OCI-LY3 (cell line): ENCODE data around the gene KCNS3.

Experiments used
- EZH2phosphoT487 ChIP-seq: fragments of 200-600 bp; shearing (Covaris generic); IDR thresholded peaks from 2 replicates; pipeline ENCODE4 v1.6.1; 2018; ENCODE audit warnings: antibody characterized with exemption, mixed run types, low read depth
- TF ChIP-seq, protein P1 (sequence below): fragments of 200-600, 300-600 bp; sonication (generic); IDR thresholded peaks from 2 replicates; pipeline ENCODE4 v1.5.1; 2014; ENCODE audit warnings: antibody characterized with exemption, low read length, low read depth

DNA sequence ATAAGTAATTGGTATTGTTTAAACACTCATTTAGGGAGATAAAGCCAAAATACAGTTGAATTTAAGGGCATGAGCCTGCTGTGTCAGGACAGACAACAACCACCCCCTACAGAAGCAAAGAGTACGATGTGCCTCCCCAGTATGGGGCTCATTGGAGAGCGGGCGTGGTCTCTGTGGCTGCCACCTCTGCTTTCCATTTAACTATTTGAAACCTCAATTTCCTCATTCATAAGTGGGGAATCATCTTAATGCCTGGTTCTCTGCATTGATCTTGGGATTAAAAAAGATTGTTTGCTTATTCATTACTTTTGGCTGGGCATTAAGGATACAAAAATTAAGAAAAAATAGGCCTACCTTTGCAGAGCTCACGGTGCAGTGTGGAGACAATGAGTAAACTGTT lies 21.4 kb downstream of the KCNS3 start:
- TF ChIP-seq, protein P1, sequence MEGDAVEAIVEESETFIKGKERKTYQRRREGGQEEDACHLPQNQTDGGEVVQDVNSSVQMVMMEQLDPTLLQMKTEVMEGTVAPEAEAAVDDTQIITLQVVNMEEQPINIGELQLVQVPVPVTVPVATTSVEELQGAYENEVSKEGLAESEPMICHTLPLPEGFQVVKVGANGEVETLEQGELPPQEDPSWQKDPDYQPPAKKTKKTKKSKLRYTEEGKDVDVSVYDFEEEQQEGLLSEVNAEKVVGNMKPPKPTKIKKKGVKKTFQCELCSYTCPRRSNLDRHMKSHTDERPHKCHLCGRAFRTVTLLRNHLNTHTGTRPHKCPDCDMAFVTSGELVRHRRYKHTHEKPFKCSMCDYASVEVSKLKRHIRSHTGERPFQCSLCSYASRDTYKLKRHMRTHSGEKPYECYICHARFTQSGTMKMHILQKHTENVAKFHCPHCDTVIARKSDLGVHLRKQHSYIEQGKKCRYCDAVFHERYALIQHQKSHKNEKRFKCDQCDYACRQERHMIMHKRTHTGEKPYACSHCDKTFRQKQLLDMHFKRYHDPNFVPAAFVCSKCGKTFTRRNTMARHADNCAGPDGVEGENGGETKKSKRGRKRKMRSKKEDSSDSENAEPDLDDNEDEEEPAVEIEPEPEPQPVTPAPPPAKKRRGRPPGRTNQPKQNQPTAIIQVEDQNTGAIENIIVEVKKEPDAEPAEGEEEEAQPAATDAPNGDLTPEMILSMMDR, result no peak
- TF ChIP-seq EZH2phosphoT487, result no peak
